ENCODE measurements around the gene SLC30A2.

SLC30A2 gene

GRCh38 chr1:26037904-26038303 lies 8.0 kb downstream of the SLC30A2 start:
- H3K9me3 ChIP-seq (ENCODE audit: control insufficient read depth in 1 of 2, low read length in 2 of 2) = no peaks in the 10 kb centered on the region
- peaks cover 0 to 14% of the 10 kb centered on the region in 2 donors for H3K4me1 ChIP-seq (ENCODE audit: control insufficient read depth in 1 of 2, insufficient read depth in 2 of 2, low read length in 2 of 2)
- H3K27me3 ChIP-seq (ENCODE audit: low read depth, low read length) = peaks cover 7% of the 10 kb centered on the region
- H3K27ac ChIP-seq (ENCODE audit: low read length) = no peak overlapping the region
- H3K4me3 ChIP-seq (ENCODE audit: low read depth in 1 of 2, low read length in 2 of 2) = no peak overlapping the region
- H3K36me3 ChIP-seq (ENCODE audit: control insufficient read depth in 1 of 2, insufficient read depth in 2 of 2, low read length in 2 of 2) = no peaks in the 10 kb centered on the region

DNA sequence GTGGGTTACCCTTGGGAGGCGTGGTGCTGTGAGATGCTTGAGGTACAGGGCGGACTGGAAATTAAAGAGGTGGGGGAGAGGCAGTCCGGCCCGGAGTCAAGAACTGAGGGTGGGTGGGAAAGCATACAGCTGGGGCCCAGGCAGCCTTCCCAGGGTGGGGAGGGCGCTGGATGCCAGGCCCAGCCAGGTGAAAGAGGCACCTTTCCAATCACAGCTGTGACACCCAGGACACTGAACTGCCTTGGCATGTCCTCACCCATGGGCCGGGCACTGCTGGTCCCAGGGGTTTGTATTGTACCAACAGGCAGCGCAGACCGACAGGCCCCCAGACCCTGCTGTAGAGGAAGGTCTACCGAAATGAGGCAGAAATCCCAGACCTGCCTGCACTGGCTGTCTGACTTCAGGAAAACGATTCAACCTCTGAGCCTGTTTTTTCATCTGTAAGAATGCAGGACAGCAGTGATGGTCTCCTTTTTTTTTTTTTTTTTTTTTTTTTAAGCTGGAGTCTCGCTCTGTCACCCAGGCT lies 9.1 kb downstream of the SLC30A2 start:
- no peak overlapping the region for H3K4me3 ChIP-seq (ENCODE audit: low read depth in 1 of 2, low read length in 2 of 2)
- H3K27ac ChIP-seq (ENCODE audit: low read length) = no peak overlapping the region
- H3K27me3 ChIP-seq (ENCODE audit: low read depth, low read length) = peaks cover 7% of the 10 kb centered on the region
- H3K36me3 ChIP-seq (ENCODE audit: control insufficient read depth in 1 of 2, insufficient read depth in 2 of 2, low read length in 2 of 2) = no peaks in the 10 kb centered on the region
- no peaks in the 10 kb centered on the region for H3K9me3 ChIP-seq (ENCODE audit: control insufficient read depth in 1 of 2, low read length in 2 of 2)
- peaks cover 0 to 14% of the 10 kb centered on the region in 2 donors for H3K4me1 ChIP-seq (ENCODE audit: control insufficient read depth in 1 of 2, insufficient read depth in 2 of 2, low read length in 2 of 2)

DNA sequence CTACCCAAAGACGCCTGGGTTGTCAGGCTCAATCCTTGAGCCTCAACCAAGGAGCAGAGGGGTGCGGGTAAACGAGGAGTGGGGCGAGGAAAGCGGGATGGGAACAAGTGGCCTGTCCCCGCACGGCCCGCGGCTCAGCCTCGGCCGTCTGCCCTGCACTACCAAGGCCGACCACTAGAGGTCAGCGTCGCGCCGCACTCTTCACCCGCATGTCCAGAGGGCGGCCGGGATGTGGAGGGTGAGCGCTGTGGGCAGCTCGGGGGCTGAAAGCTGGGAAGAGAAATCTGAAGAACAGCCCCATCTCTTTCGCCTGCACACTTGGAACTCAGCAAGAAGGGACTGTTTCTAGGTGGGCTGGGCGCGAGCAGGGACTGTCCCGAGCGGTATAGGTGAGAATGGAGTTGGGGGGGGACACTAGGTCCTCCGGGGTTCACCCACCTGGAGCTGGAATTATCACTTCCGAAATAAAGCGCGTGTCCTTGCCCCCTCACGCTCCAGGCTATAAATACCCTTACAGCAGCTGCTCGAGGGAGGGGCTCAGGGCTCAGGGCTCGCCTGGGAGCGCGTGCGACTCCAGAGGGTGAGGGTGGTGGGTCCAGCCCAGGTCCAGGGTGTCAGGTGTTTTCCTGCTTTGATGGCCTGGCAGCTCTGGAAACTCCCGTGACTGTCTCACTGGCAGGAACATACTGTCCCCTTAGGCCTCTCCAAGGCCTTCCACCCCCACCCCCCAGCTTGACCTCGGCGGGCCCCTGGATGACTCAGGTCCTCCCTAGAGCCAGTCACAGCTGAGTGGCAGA lies 9.8 kb downstream of the SLC30A2 start:
- Histone ChIP-seq H3K9me3 (ENCODE audit: control insufficient read depth in 1 of 2, low read length in 2 of 2) (no peaks in the 10 kb centered on the region), H3K27me3 (ENCODE audit: low read depth, low read length) (peaks cover 7% of the 10 kb centered on the region), H3K4me3 (ENCODE audit: low read depth in 1 of 2, low read length in 2 of 2) (peak overlapping the region; percentile 93 to 96), H3K27ac (ENCODE audit: low read length) (no peak overlapping the region), H3K4me1 (ENCODE audit: control insufficient read depth in 1 of 2, insufficient read depth in 2 of 2, low read length in 2 of 2) (peaks cover 0 to 14% of the 10 kb centered on the region in 2 donors), H3K36me3 (ENCODE audit: control insufficient read depth in 1 of 2, insufficient read depth in 2 of 2, low read length in 2 of 2) (no peaks in the 10 kb centered on the region)

- peaks cover 7% of the 10 kb centered on the region for H3K27me3 ChIP-seq (ENCODE audit: low read depth, low read length)
- no peaks in the 10 kb centered on the region for H3K9me3 ChIP-seq (ENCODE audit: control insufficient read depth in 1 of 2, low read length in 2 of 2)
- H3K27ac ChIP-seq (ENCODE audit: low read length) = peak overlapping the region; percentile 51
- peaks cover 0 to 14% of the 10 kb centered on the region in 2 donors for H3K4me1 ChIP-seq (ENCODE audit: control insufficient read depth in 1 of 2, insufficient read depth in 2 of 2, low read length in 2 of 2)
- no peaks in the 10 kb centered on the region for H3K36me3 ChIP-seq (ENCODE audit: control insufficient read depth in 1 of 2, insufficient read depth in 2 of 2, low read length in 2 of 2)
- H3K4me3 ChIP-seq (ENCODE audit: low read depth in 1 of 2, low read length in 2 of 2) = peak overlapping the region; percentile 93 to 96
Measured at GRCh38 chr1:26035203-26035958, 10.5 kb downstream of the SLC30A2 start.

DNA sequence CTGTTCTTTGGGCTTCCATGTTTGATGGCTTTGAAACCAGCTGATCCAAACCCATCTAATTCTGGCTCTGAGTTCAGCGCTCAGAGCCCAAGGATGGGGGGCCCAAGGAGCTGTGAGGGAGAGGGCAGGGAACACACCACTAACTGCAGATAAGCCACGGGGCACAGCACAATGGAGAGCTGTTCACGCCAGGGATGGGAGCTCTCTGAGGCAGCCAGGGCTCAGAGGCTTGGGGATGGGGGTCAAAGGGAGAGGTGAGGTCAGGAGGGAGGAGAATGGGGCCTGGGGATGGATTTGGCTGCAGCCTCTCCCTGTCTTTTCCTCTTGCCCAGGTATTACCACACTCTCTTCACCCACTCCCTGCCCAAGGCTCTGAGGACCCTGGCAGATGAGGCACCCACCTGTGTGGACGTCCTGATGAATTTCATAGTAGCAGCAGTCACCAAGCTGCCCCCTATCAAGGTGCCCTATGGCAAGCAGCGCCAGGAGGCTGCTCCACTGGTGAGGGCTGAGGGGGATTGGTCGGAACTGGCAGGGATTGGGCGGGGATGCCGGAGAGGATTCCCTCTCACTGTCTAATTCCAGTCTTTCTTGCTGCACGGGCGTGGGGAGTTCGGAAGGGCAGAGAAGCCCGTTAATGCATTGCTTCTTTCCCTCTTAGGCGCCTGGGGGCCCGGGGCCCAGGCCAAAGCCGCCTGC lies 11.3 kb downstream of the SLC30A2 start:
- Histone ChIP-seq H3K36me3 (ENCODE audit: control insufficient read depth in 1 of 2, insufficient read depth in 2 of 2, low read length in 2 of 2) (no peaks in the 10 kb centered on the region), H3K27ac (ENCODE audit: low read length) (no peak overlapping the region), H3K4me1 (ENCODE audit: control insufficient read depth in 1 of 2, insufficient read depth in 2 of 2, low read length in 2 of 2) (peaks cover 0 to 14% of the 10 kb centered on the region in 2 donors), H3K4me3 (ENCODE audit: low read depth in 1 of 2, low read length in 2 of 2) (peak overlapping the region; percentile 93 to 96), H3K27me3 (ENCODE audit: low read depth, low read length) (peaks cover 7% of the 10 kb centered on the region), H3K9me3 (ENCODE audit: control insufficient read depth in 1 of 2, low read length in 2 of 2) (no peaks in the 10 kb centered on the region)

DNA sequence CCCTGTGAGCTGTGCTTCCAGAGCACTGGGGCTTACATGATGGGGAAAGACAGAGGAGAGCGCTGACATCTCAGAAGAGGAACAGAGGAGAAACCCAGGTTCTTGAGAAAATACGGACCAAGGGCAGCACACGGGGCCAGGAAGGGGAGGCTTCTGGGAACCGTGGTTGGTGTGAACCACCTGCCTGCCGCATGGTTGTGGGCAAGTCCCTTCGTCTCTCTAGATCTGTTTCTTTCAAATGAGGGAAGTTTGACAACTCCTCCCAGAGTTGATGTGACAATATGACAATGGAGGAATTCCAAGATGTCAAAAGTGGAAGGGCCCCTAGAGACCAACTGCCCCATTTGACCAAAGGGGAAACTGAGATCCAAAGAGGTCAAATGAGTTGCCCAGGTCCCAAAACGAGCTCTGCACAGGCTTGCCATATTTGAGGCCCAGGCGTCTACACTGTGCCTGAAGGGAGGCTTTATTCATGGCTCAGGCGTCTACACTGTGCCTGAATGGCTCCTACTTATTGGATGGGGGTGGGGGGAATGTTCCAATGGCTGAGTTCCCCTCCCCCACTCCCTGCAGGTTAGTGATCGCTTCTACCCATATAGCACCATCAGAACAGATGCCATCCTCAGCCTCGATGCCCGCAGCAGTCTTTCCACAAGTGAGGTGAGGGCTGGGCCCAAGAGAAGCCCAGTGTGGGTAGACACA lies 13.1 kb downstream of the SLC30A2 start:
- no peaks in the 10 kb centered on the region for H3K9me3 ChIP-seq (ENCODE audit: control insufficient read depth in 1 of 2, low read length in 2 of 2)
- no peak overlapping the region for H3K27ac ChIP-seq (ENCODE audit: low read length)
- peaks cover 7% of the 10 kb centered on the region for H3K27me3 ChIP-seq (ENCODE audit: low read depth, low read length)
- H3K4me3 ChIP-seq (ENCODE audit: low read depth in 1 of 2, low read length in 2 of 2) = no peak overlapping the region
- H3K4me1 ChIP-seq (ENCODE audit: control insufficient read depth in 1 of 2, insufficient read depth in 2 of 2, low read length in 2 of 2) = peaks cover 0 to 14% of the 10 kb centered on the region in 2 donors
- H3K36me3 ChIP-seq (ENCODE audit: control insufficient read depth in 1 of 2, insufficient read depth in 2 of 2, low read length in 2 of 2) = no peaks in the 10 kb centered on the region

DNA sequence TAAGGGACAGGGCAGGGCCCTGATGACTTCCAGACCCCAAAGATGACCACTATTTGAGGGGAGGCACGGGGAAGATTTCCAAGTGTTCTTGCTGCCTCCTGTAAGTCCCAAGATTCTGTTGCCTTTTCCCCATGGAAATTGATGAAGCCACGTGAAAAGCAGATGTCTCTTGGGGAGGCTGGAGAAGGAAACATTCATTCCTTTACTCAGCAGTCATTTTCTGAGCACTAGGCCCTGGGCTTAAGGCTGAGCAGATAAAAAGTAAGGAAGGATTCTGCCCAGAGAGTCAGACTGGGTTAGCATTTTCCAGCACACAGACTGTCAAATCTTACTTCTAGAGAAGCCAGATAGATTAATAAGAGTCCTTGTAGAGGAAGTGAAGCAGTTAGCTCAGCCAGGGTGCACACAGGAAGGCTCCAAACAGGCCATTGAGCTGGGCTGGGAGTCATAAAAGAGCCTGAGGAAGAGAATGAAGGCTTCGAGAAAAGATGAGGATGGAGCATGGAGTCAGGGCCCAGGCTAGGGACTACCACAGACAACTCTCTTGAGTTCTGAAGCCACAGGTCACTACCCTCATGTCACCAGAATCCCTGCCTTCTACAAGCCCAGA lies 14.2 kb downstream of the SLC30A2 start:
- peaks cover 0 to 14% of the 10 kb centered on the region in 2 donors for H3K4me1 ChIP-seq (ENCODE audit: control insufficient read depth in 1 of 2, insufficient read depth in 2 of 2, low read length in 2 of 2)
- H3K9me3 ChIP-seq (ENCODE audit: control insufficient read depth in 1 of 2, low read length in 2 of 2) = no peaks in the 10 kb centered on the region
- no peaks in the 10 kb centered on the region for H3K36me3 ChIP-seq (ENCODE audit: control insufficient read depth in 1 of 2, insufficient read depth in 2 of 2, low read length in 2 of 2)
- no peak overlapping the region for H3K27ac ChIP-seq (ENCODE audit: low read length)
- H3K27me3 ChIP-seq (ENCODE audit: low read depth, low read length) = peaks cover 7% of the 10 kb centered on the region
- H3K4me3 ChIP-seq (ENCODE audit: low read depth in 1 of 2, low read length in 2 of 2) = no peak overlapping the region

DNA sequence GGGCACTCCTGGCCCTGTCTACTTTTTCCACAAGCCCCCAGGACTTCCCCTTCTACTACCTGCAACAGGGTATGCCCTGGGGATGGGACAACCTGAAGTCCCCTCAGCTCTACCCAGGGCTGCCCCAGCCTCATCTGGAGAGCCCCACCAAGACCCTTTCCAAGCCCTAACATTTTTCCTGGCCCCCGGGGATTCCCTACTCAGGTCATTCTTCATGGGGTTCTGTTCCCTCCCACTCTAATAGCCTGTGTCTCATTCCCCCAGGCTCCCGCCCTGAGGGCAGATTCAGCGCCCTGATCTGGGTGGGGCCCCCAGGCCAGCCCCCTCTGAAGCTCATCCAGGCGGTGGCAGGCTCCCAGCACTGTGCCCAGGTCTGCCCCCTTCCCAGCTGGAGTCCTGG lies 14.7 kb downstream of the SLC30A2 start:
- Histone ChIP-seq H3K9me3 (ENCODE audit: control insufficient read depth in 1 of 2, low read length in 2 of 2) (no peaks in the 10 kb centered on the region), H3K27ac (ENCODE audit: low read length) (no peak overlapping the region), H3K27me3 (ENCODE audit: low read depth, low read length) (peaks cover 7% of the 10 kb centered on the region), H3K36me3 (ENCODE audit: control insufficient read depth in 1 of 2, insufficient read depth in 2 of 2, low read length in 2 of 2) (no peaks in the 10 kb centered on the region), H3K4me3 (ENCODE audit: low read depth in 1 of 2, low read length in 2 of 2) (no peak overlapping the region), H3K4me1 (ENCODE audit: control insufficient read depth in 1 of 2, insufficient read depth in 2 of 2, low read length in 2 of 2) (peaks cover 0 to 10% of the 10 kb centered on the region in 2 donors)

DNA sequence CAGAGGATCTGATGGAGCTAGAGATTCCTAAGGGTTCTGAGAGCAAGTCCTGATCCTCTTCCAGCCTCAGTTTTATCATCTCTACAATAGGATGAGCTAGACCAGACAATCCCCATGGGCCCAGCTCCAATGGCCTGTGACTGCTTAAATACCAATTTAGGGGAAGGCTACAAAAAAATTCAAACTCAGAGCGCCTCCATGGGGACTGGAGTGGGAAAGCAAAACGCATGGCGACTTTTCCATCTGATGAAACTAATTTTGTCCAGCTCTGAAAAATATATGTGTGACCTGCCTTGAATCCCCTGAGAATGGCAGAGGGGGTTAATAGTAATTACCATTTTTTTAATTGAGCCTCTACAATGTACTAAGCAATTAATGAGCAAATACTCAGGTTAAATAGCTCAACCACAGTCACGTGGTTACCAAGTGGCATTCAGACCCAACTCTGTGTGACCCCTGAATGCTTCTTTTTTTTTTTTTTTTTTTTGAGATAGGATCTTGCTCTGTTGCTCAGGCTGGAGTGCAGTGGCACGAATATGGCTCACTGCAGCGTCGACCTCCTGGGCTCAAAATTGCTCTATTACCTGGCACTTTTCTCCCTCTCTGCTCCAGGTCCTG lies 15.9 kb downstream of the SLC30A2 start:
- H3K9me3 ChIP-seq (ENCODE audit: control insufficient read depth in 1 of 2, low read length in 2 of 2) = no peaks in the 10 kb centered on the region

More for the DNA sequence above, 15.9 kb downstream of the SLC30A2 start:
- Histone ChIP-seq H3K4me3 (ENCODE audit: low read depth in 1 of 2, low read length in 2 of 2) (no peak overlapping the region), H3K4me1 (ENCODE audit: control insufficient read depth in 1 of 2, insufficient read depth in 2 of 2, low read length in 2 of 2) (peaks cover 0 to 6% of the 10 kb centered on the region in 2 donors), H3K36me3 (ENCODE audit: control insufficient read depth in 1 of 2, insufficient read depth in 2 of 2, low read length in 2 of 2) (no peaks in the 10 kb centered on the region), H3K27me3 (ENCODE audit: low read depth, low read length) (peaks cover 7% of the 10 kb centered on the region), H3K27ac (ENCODE audit: low read length) (no peak overlapping the region)
